ENCODE data around the gene STK17B. TPM values are rescaled to one million over a fixed set of nuclear protein-coding genes. Genes with fewer than 3 reads are reported as not detected.

Gene STK17B
- total RNA-seq, 3 donors from 2014 or later: 51.7 to 85.8 (median 57.7) TPM

- Histone ChIP-seq H3K4me3 (no peak overlapping the region), H3K27ac (no peak overlapping the region), H3K9me3 (peaks cover 45 to 60% of the 10 kb centered on the region in 2 donors), H3K27me3 (no peaks in the 10 kb centered on the region), H3K36me3 (peaks cover 5% of the 10 kb centered on the region), H3K4me1 (no peaks in the 10 kb centered on the region)
- intact Hi-C loops (cut with DNase I; ENCODE audit: low total_unique reads): no loop called here
- no peak for TF ChIP-seq POLR2AphosphoS5 (IDR thresholded peaks at IDR 0.05)
- no peak for TF ChIP-seq POLR2A (IDR thresholded peaks at IDR 0.05)
- TF ChIP-seq, protein P1, sequence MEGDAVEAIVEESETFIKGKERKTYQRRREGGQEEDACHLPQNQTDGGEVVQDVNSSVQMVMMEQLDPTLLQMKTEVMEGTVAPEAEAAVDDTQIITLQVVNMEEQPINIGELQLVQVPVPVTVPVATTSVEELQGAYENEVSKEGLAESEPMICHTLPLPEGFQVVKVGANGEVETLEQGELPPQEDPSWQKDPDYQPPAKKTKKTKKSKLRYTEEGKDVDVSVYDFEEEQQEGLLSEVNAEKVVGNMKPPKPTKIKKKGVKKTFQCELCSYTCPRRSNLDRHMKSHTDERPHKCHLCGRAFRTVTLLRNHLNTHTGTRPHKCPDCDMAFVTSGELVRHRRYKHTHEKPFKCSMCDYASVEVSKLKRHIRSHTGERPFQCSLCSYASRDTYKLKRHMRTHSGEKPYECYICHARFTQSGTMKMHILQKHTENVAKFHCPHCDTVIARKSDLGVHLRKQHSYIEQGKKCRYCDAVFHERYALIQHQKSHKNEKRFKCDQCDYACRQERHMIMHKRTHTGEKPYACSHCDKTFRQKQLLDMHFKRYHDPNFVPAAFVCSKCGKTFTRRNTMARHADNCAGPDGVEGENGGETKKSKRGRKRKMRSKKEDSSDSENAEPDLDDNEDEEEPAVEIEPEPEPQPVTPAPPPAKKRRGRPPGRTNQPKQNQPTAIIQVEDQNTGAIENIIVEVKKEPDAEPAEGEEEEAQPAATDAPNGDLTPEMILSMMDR (IDR thresholded peaks at IDR 0.05): no peak
- DNase-seq (ENCODE audit: low spot score in 2 of 2): no peak
Measured at GRCh38 chr2:196131384-196131937, 39.9 kb downstream of the STK17B start.

DNA sequence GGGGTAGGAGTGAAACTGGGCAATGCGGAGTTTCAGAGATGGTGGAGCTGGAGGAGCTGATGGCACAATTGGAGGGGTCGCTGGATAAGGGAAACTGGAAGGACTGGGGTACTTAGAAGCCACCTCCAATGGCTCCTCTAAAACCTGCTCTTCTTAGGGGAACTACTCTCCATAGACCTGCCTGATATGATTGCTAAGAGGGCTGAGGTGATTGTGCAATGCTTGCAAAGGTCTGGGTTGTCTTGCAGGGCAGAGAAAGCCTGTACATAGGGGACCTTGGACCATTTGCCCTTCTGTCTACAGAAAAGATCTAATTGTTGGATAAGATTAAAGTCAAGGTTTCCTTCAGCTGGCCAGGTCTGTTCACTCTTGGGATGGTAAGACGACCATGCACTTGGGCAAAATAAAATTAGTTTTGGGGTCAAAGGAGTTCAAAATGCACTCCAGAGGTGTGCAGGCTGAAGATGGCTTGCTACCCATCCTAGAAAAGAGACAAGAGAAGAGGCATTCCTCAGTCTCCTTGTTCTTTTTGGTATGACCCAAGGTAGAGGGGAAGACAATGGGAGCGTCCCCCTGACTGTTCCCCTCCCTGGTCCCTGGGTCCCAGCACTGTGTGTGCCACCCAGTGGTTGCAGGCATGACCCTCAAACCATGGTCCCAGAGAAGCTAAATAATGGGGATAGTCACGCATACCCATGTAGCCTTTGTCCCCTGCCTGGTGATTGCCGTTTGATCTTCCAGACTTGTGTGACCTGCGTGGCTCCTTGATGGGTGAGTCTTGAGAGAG lies 41.1 kb downstream of the STK17B start:
- DNase-seq (ENCODE audit: low spot score in 2 of 2): no peak
- H3K4me3 ChIP-seq: no peak overlapping the region
- no peak overlapping the region for H3K27ac ChIP-seq
- intact Hi-C loops (cut with DNase I; ENCODE audit: low total_unique reads): no loop called here
- H3K9me3 ChIP-seq: peaks cover 45 to 57% of the 10 kb centered on the region in 2 donors
- H3K36me3 ChIP-seq: no peaks in the 10 kb centered on the region
- no peaks in the 10 kb centered on the region for H3K4me1 ChIP-seq
- H3K27me3 ChIP-seq: no peaks in the 10 kb centered on the region
- TF ChIP-seq, protein P1 (IDR thresholded peaks at IDR 0.05): no peak
- TF ChIP-seq POLR2A (IDR thresholded peaks at IDR 0.05) (no peak), POLR2AphosphoS5 (IDR thresholded peaks at IDR 0.05) (no peak)

- Histone ChIP-seq H3K4me1 (no peaks in the 10 kb centered on the region), H3K4me3 (no peak overlapping the region), H3K27me3 (no peaks in the 10 kb centered on the region), H3K9me3 (peaks cover 40 to 50% of the 10 kb centered on the region in 2 donors), H3K36me3 (no peaks in the 10 kb centered on the region), H3K27ac (no peak overlapping the region)
- DNase-seq (ENCODE audit: low spot score in 2 of 2): no peak
- intact Hi-C loops (cut with DNase I; ENCODE audit: low total_unique reads): no loop called here
- TF ChIP-seq, protein P1 (IDR thresholded peaks at IDR 0.05): no peak
- no peak for TF ChIP-seq POLR2A (IDR thresholded peaks at IDR 0.05)
- no peak for TF ChIP-seq POLR2AphosphoS5 (IDR thresholded peaks at IDR 0.05)
Measured at GRCh38 chr2:196128749-196129148, 42.6 kb downstream of the STK17B start.

DNA sequence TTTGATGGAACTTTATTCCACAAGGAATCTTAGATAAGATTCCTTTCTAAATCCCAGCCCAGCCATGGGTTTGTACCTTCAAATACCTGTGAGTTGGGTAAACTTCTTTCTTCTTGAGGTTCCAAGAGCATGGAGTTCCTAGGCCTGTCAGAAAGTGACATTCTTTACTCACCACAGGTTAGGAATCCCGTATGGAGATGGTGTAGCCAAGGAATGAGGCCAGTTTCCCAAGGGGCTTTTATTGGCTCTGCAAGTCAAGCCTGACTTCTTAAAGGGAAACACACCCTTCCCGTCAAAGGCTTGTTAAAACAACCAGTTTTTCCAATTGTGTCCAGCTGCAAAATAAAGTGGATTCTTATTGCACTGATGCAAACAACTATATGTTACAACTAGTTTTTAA lies 45.8 kb downstream of the STK17B start:
- no peak overlapping the region for H3K4me3 ChIP-seq
- no peak for TF ChIP-seq POLR2A (IDR thresholded peaks at IDR 0.05)
- no peak for DNase-seq (ENCODE audit: low spot score in 2 of 2)
- no peaks in the 10 kb centered on the region for H3K4me1 ChIP-seq
- intact Hi-C loops (cut with DNase I; ENCODE audit: low total_unique reads): no loop called here
- no peak overlapping the region for H3K27ac ChIP-seq
- no peaks in the 10 kb centered on the region for H3K27me3 ChIP-seq
- H3K9me3 ChIP-seq: peaks cover 18 to 19% of the 10 kb centered on the region in 2 donors
- no peaks in the 10 kb centered on the region for H3K36me3 ChIP-seq

DNA sequence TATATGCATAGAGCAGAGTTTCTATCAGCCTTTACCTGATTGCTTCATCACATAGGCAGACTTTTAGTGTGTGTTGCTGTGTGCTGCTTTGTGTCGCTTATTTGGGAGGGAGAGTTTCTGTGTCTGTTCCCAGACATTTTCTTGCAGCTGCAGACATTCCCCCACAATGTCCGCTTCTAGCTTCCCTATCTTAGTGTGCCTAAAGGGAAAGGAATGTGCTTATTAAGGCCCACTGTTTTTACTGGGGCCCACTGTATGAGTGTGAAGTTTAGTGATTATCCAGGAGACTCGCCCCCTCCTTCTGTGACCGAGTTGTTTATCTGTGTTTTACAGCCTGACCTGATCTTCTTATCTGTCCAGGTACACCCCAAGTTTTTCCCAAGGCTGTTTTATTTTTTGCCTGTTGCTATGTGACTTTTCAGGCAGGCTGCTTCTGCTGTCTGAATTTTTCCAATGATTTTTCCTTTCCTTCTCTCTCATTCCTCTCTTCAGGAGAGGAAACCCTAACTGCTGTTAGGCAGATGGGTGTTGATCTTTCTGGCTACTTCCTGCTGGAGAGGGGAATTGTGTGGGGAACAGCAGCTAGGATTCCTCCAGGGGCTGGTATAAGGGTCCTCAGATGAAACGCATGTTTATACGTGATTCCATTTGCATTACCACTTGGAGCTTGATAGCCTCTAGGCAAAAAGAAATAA lies 47.6 kb downstream of the STK17B start:
- no peaks in the 10 kb centered on the region for H3K36me3 ChIP-seq
- H3K4me3 ChIP-seq: no peak overlapping the region
- intact Hi-C loops (cut with DNase I; ENCODE audit: low total_unique reads): no loop called here
- H3K27me3 ChIP-seq: no peaks in the 10 kb centered on the region
- H3K27ac ChIP-seq: peak overlapping the region in 1 of 2 donors; percentile 52
- H3K4me1 ChIP-seq: no peaks in the 10 kb centered on the region
- TF ChIP-seq, protein P1 (IDR thresholded peaks at IDR 0.05): no peak
- TF ChIP-seq POLR2AphosphoS5 (IDR thresholded peaks at IDR 0.05): no peak
- TF ChIP-seq POLR2A (IDR thresholded peaks at IDR 0.05): no peak
- DNase-seq (ENCODE audit: low spot score in 2 of 2): no peak
- peaks cover 1 to 4% of the 10 kb centered on the region in 2 donors for H3K9me3 ChIP-seq
